H1 (cell line): ENCODE measurements around the gene MGLL. TPM values are rescaled to one million over a fixed set of nuclear protein-coding genes. Genes with fewer than 3 reads are reported as not detected.

Source experiments
- EP300 ChIP-seq, 2 experiments: IDR thresholded peaks; 1 replicate in 1 of 2; 2 replicates in 1 of 2; pipeline ENCODE4 v1.6.1; 2011 to 2012; ENCODE audit warnings: low read depth in 2 of 2, low read length in 2 of 2, mild to moderate bottlenecking in 2 of 2, borderline replicate concordance in 1 of 2, inconsistent platforms in 1 of 2, moderate library complexity in 1 of 2
- FOSL1 ChIP-seq: IDR thresholded peaks from 2 replicates; pipeline ENCODE4 v1.6.1; 2011; ENCODE audit warnings: mild to moderate bottlenecking, low read depth, low read length, moderate library complexity; ENCODE audit not compliant: insufficient read depth
- HDAC2 ChIP-seq, 2 experiments: fragments of 300-600 bp in 1 of 2; sonication (generic) in 1 of 2; IDR thresholded peaks; 2 replicates each; pipeline ENCODE4 v1.6.1; 2011 to 2012; ENCODE audit warnings: low read depth in 2 of 2, low read length in 2 of 2, mild to moderate bottlenecking in 2 of 2, moderate library complexity in 2 of 2, borderline replicate concordance in 1 of 2, inconsistent platforms in 1 of 2
- MAX ChIP-seq: IDR thresholded peaks from 2 replicates; pipeline ENCODE4 v1.6.1; 2012; ENCODE audit warnings: inconsistent platforms
- NANOG ChIP-seq: IDR thresholded peaks from 2 replicates; pipeline ENCODE4 v1.6.1; 2011; ENCODE audit warnings: low read length, low read depth, mild to moderate bottlenecking, inconsistent platforms; ENCODE audit not compliant: insufficient read depth, poor library complexity, severe bottlenecking
- RAD21 ChIP-seq, 2 experiments: IDR thresholded peaks in 1 of 2; conservative IDR thresholded peaks in 1 of 2; 2 replicates each; pipeline ENCODE4 v1.6.1; 2011; ENCODE audit warnings: low read depth in 2 of 2, low read length in 2 of 2, improper control_type of control experiment in 1 of 2, inconsistent platforms in 1 of 2, mild to moderate bottlenecking in 1 of 2, moderate library complexity in 1 of 2
- SP2 ChIP-seq: IDR thresholded peaks from 2 replicates; pipeline ENCODE4 v1.6.1; 2012; ENCODE audit warnings: mild to moderate bottlenecking, low read length, inconsistent platforms
- SRF ChIP-seq: IDR thresholded peaks from 2 replicates; pipeline ENCODE4 v1.6.1; 2011; ENCODE audit warnings: mild to moderate bottlenecking, low read depth, low read length, moderate library complexity
- TAF7 ChIP-seq: optimal IDR thresholded peaks from 2 replicates; pipeline ENCODE3; 2011; ENCODE audit warnings: low read depth, mild to moderate bottlenecking, inconsistent platforms, low read length, moderate library complexity, borderline replicate concordance
- polyA plus RNA-seq, 7 experiments: library from polyadenylated mRNA; depleted of rRNA in 3 of 7; stranded (reverse) in 5 of 7; unstranded in 2 of 7; fragments of >200 nt in 5 of 7; fragments of 200-250 nt in 2 of 7; gene quantifications; 1 replicate in 5 of 7; 2 replicates in 1 of 7; 4 replicates in 1 of 7; pipeline versions ENCODE4 v1.2.1 to v1.2.3, GENCODE V29; 2011 to 2013; ENCODE audit warnings: missing spikeins in 2 of 7, mixed read lengths in 2 of 7
- total RNA-seq: library from RNA; stranded (reverse); fragmentation: NEBNext Ultra II Directional; extraction: Animal tissue kit (Norgen Biotek cat#: 25700); gene quantifications from 2 replicates; pipeline ENCODE4 v1.2.1, GENCODE V29; 2021
- TF ChIP-seq, protein P1 (sequence below): fragments of 300-600 bp; sonication (generic); IDR thresholded peaks from 2 replicates; pipeline ENCODE4 v1.7.1; 2012; ENCODE audit warnings: low read length, moderate library complexity, mild to moderate bottlenecking, inconsistent platforms; ENCODE audit not compliant: insufficient replicate concordance

The MGLL gene
- total and polyA plus RNA-seq, 2 of the 8 experiments (the other 6 are each of a cell fraction or from before 2014, with no cell fraction given), result 0.05 to 0.34 TPM

DNA sequence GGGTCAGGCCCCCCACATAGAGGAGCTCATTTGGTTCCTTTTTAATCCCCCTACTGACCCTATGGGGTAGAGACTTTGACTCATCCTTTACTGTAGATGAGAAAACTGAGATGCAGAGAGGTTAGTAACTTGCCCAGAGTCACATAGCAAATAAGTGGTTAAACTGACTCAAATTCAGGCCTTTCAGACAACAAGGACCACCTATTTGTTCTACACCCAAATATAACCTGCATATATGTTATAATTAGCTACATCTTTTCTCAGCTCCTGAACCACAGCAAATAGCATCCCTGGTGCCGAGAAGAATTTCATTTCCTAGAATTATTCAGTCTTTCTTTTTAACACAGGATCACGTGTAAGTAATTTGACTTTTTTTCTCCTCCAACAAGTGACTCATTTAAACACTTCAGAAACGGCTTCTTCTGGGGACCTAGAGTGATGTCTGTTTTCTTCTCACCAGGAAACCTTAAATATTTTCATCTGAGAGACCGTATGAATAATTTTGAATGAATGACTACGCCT lies 57.4 kb downstream of the MGLL start (continued):
- TF ChIP-seq, protein P1, sequence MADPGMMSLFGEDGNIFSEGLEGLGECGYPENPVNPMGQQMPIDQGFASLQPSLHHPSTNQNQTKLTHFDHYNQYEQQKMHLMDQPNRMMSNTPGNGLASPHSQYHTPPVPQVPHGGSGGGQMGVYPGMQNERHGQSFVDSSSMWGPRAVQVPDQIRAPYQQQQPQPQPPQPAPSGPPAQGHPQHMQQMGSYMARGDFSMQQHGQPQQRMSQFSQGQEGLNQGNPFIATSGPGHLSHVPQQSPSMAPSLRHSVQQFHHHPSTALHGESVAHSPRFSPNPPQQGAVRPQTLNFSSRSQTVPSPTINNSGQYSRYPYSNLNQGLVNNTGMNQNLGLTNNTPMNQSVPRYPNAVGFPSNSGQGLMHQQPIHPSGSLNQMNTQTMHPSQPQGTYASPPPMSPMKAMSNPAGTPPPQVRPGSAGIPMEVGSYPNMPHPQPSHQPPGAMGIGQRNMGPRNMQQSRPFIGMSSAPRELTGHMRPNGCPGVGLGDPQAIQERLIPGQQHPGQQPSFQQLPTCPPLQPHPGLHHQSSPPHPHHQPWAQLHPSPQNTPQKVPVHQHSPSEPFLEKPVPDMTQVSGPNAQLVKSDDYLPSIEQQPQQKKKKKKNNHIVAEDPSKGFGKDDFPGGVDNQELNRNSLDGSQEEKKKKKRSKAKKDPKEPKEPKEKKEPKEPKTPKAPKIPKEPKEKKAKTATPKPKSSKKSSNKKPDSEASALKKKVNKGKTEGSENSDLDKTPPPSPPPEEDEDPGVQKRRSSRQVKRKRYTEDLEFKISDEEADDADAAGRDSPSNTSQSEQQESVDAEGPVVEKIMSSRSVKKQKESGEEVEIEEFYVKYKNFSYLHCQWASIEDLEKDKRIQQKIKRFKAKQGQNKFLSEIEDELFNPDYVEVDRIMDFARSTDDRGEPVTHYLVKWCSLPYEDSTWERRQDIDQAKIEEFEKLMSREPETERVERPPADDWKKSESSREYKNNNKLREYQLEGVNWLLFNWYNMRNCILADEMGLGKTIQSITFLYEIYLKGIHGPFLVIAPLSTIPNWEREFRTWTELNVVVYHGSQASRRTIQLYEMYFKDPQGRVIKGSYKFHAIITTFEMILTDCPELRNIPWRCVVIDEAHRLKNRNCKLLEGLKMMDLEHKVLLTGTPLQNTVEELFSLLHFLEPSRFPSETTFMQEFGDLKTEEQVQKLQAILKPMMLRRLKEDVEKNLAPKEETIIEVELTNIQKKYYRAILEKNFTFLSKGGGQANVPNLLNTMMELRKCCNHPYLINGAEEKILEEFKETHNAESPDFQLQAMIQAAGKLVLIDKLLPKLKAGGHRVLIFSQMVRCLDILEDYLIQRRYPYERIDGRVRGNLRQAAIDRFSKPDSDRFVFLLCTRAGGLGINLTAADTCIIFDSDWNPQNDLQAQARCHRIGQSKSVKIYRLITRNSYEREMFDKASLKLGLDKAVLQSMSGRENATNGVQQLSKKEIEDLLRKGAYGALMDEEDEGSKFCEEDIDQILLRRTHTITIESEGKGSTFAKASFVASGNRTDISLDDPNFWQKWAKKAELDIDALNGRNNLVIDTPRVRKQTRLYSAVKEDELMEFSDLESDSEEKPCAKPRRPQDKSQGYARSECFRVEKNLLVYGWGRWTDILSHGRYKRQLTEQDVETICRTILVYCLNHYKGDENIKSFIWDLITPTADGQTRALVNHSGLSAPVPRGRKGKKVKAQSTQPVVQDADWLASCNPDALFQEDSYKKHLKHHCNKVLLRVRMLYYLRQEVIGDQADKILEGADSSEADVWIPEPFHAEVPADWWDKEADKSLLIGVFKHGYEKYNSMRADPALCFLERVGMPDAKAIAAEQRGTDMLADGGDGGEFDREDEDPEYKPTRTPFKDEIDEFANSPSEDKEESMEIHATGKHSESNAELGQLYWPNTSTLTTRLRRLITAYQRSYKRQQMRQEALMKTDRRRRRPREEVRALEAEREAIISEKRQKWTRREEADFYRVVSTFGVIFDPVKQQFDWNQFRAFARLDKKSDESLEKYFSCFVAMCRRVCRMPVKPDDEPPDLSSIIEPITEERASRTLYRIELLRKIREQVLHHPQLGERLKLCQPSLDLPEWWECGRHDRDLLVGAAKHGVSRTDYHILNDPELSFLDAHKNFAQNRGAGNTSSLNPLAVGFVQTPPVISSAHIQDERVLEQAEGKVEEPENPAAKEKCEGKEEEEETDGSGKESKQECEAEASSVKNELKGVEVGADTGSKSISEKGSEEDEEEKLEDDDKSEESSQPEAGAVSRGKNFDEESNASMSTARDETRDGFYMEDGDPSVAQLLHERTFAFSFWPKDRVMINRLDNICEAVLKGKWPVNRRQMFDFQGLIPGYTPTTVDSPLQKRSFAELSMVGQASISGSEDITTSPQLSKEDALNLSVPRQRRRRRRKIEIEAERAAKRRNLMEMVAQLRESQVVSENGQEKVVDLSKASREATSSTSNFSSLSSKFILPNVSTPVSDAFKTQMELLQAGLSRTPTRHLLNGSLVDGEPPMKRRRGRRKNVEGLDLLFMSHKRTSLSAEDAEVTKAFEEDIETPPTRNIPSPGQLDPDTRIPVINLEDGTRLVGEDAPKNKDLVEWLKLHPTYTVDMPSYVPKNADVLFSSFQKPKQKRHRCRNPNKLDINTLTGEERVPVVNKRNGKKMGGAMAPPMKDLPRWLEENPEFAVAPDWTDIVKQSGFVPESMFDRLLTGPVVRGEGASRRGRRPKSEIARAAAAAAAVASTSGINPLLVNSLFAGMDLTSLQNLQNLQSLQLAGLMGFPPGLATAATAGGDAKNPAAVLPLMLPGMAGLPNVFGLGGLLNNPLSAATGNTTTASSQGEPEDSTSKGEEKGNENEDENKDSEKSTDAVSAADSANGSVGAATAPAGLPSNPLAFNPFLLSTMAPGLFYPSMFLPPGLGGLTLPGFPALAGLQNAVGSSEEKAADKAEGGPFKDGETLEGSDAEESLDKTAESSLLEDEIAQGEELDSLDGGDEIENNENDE, result no peak
- TF ChIP-seq MAX (no peak), HDAC2 (IDR thresholded peaks at IDR 0.05; ENCODE audit: borderline replicate concordance in 1 of 2, low read depth in 2 of 2, low read length in 2 of 2) (no peak), SP2 (no peak), FOSL1 (no peak), RAD21 (IDR thresholded peaks at IDR 0.05 in 1 of 2, conservative IDR thresholded peaks at IDR 0.05 in 1 of 2; ENCODE audit: low read depth in 2 of 2, low read length in 2 of 2) (no peak), SRF (no peak), TAF7 (no peak), NANOG (no peak), EP300 (IDR thresholded peaks at IDR 0.05; ENCODE audit: borderline replicate concordance in 1 of 2, low read depth in 2 of 2, low read length in 2 of 2) (no peak)
